GM12878 (cell line): ENCODE results near the gene ADGRV1. TPM values are rescaled to one million over a fixed set of nuclear protein-coding genes. Genes with fewer than 3 reads are reported as not detected.

Experiments used
- ATAC-seq: fragments of 200-7000 bp; cut with Tn5 transposase; 3 replicates; pipeline ENCODE4 v1.9.1; 2020; ENCODE audit warnings: mild to moderate bottlenecking, moderate library complexity
- BruUV-seq: library from RNA; stranded (reverse); fragments of 400-500 nt; replicated peaks from 2 replicates; lab custom pipeline; 2021; lab: Mats Ljungman, UMichigan
- CTCF ChIA-PET: fragments of 300-600 bp; sonication (Branson Sonifier 250); formaldehyde crosslinking; extraction: SDS; loops from one replicate; lab custom pipeline; 2021; ENCODE audit warnings: inconsistent platforms; lab: Yijun Ruan, JAX
- POLR2A ChIA-PET: fragments of 350-600 bp; formaldehyde crosslinking; extraction: SDS; loops from one replicate; lab custom pipeline; 2021; ENCODE audit warnings: inconsistent platforms; lab: Charles Lee
- RAD21 ChIA-PET: fragments of 300-600 bp; sonication (Branson Sonifier 250); formaldehyde crosslinking; loops from one replicate; lab custom pipeline; 2023; ENCODE audit warnings: antibody characterized with exemption; ENCODE audit not compliant: unreplicated experiment; lab: Charles Lee
- SMC1A ChIA-PET: fragments of 300-600 bp; sonication (Branson Sonifier 250); formaldehyde crosslinking; loops from one replicate; lab custom pipeline; 2023; ENCODE audit not compliant: unreplicated experiment, uncharacterized antibody; lab: Charles Lee
- DNase-seq: peaks from one replicate; pipeline ENCODE4 v3.0.0-alpha.2; 2011; ENCODE audit warnings: low read depth, low spot score
- FAIRE-seq: peaks from 3 replicates; lab custom pipeline; 2011; peaks lifted over from hg19 to GRCh38; lab: Jason Lieb, UNC
- H2AFZ ChIP-seq: 2 replicates; pipeline ENCODE4 v1.6.0; 2011; ENCODE audit warnings: low read depth, low read length, control low read depth; ENCODE audit not compliant: control insufficient read depth
- H3K27ac ChIP-seq: 2 replicates; pipeline ENCODE4 v1.5.1; 2011; ENCODE audit warnings: control low read depth; ENCODE audit not compliant: control insufficient read depth, insufficient read depth
- H3K27me3 ChIP-seq, 2 experiments: replicated peaks in 1 of 2; 2 replicates each; pipeline versions ENCODE4 v1.6.0 to v1.6.1; 2011; ENCODE audit warnings: low read length in 1 of 2; ENCODE audit not compliant: control insufficient read depth in 2 of 2, insufficient read depth in 2 of 2
- H3K36me3 ChIP-seq, 2 experiments: 2 replicates each; pipeline ENCODE4 v1.5.1; 2011; ENCODE audit warnings: low read length in 1 of 2; ENCODE audit not compliant: control insufficient read depth in 2 of 2, insufficient read depth in 2 of 2
- H3K4me1 ChIP-seq: 2 replicates; pipeline ENCODE4 v1.6.1; 2011; ENCODE audit warnings: mild to moderate bottlenecking, low read length, moderate library complexity, mixed read lengths; ENCODE audit not compliant: control insufficient read depth, insufficient read depth
- H3K4me2 ChIP-seq: 2 replicates; pipeline ENCODE4 v1.6.0; 2011; ENCODE audit warnings: control low read depth; ENCODE audit not compliant: control insufficient read depth, insufficient read depth
- H3K4me3 ChIP-seq: fragments of 200-600 bp; sonication (generic); 2 replicates; pipeline ENCODE4 v1.5.1; 2016
- H3K79me2 ChIP-seq: 2 replicates; pipeline ENCODE4 v1.6.0; 2011; ENCODE audit warnings: low read length; ENCODE audit not compliant: control insufficient read depth, insufficient read depth
- H3K9ac ChIP-seq: 2 replicates; pipeline ENCODE4 v1.8.0; 2011; ENCODE audit warnings: low read length, control low read depth, mixed read lengths; ENCODE audit not compliant: control insufficient read depth, insufficient read depth
- H3K9me3 ChIP-seq: replicated peaks from 3 replicates; pipeline ENCODE4 v1.5.1; 2011; ENCODE audit warnings: mild to moderate bottlenecking, low read length; ENCODE audit not compliant: control insufficient read depth, insufficient read depth
- H4K20me1 ChIP-seq: 2 replicates; pipeline ENCODE4 v1.6.0; 2011; ENCODE audit not compliant: control insufficient read depth, insufficient read depth
- CBFB ChIP-seq: IDR thresholded peaks from 2 replicates; pipeline ENCODE4 v1.6.1; 2016; ENCODE audit warnings: antibody characterized with exemption, low read depth
- CHD1 ChIP-seq: IDR thresholded peaks from 2 replicates; pipeline ENCODE4 v1.6.1; 2012; ENCODE audit warnings: low read depth, low read length, improper control_type of control experiment
- ETV6 ChIP-seq, 2 experiments: fragments of 450-650 bp in 1 of 2; IDR thresholded peaks in 1 of 2; conservative IDR thresholded peaks in 1 of 2; 2 replicates each; pipeline ENCODE4 v1.6.1; 2014; ENCODE audit warnings: antibody characterized with exemption in 1 of 2, borderline replicate concordance in 1 of 2, low read depth in 1 of 2, mild to moderate bottlenecking in 1 of 2, moderate library complexity in 1 of 2
- JUNB ChIP-seq: IDR thresholded peaks from 2 replicates; pipeline ENCODE4 v1.6.1; 2016; ENCODE audit warnings: antibody characterized with exemption, mild to moderate bottlenecking
- LARP7 ChIP-seq: fragments of 450-650 bp; IDR thresholded peaks from 2 replicates; pipeline ENCODE4 v1.6.1; 2017; ENCODE audit warnings: mild to moderate bottlenecking
- NFYB ChIP-seq: IDR thresholded peaks from 2 replicates; pipeline ENCODE4 v1.6.1; 2011; ENCODE audit warnings: low read depth, mild to moderate bottlenecking, low read length, improper control_type of control experiment, moderate library complexity; ENCODE audit not compliant: insufficient read depth
- PAX8 ChIP-seq: fragments of 450-650 bp; IDR thresholded peaks from 2 replicates; pipeline ENCODE4 v1.6.1; 2017; ENCODE audit warnings: mild to moderate bottlenecking, moderate library complexity
- POU2F2 ChIP-seq: IDR thresholded peaks from 3 replicates; pipeline ENCODE4 v1.6.1; 2011; ENCODE audit warnings: low read depth, mild to moderate bottlenecking, low read length, borderline replicate concordance
- RUNX3 ChIP-seq: IDR thresholded peaks from 2 replicates; pipeline ENCODE4 v1.6.1; 2012; ENCODE audit warnings: low read length, inconsistent platforms
- SMC3 ChIP-seq: IDR thresholded peaks from 2 replicates; pipeline ENCODE4 v1.6.1; 2011; ENCODE audit warnings: low read length, improper control_type of control experiment, borderline replicate concordance
- SPI1 ChIP-seq: IDR thresholded peaks from 2 replicates; pipeline ENCODE4 v1.6.1; 2011; ENCODE audit warnings: low read depth, mild to moderate bottlenecking, low read length, moderate library complexity, borderline replicate concordance; ENCODE audit not compliant: insufficient read depth
- TAF1 ChIP-seq: IDR thresholded peaks from 2 replicates; pipeline ENCODE4 v1.6.1; 2011; ENCODE audit warnings: mild to moderate bottlenecking, low read depth, low read length, borderline replicate concordance
- WGBS: methylation state at CpG from one replicate; pipeline ENCODE4 v1.1.6; 2016; ENCODE audit warnings: low lambda C conversion rate; ENCODE audit not compliant: insufficient replicate concordance, insufficient coverage; ENCODE audit errors: missing lambda C conversion rate; 5-methylcytosine and 5-hydroxymethylcytosine counted together
- in situ Hi-C: fragments of 300-500 bp; cut with MboI; formaldehyde crosslinking; loops from 9 replicates; pipeline ENCODE4 v1.14.3; 2018; ENCODE audit warnings: mixed read lengths
- intact Hi-C: fragments of 100-400 bp; cut with micrococcal nuclease; formaldehyde crosslinking; loops from one replicate; pipeline ENCODE4 v1.14.2; 2022; ENCODE audit not compliant: unreplicated experiment
- polyA plus RNA-seq, 11 experiments: library from polyadenylated mRNA; depleted of rRNA in 4 of 11; unstranded in 6 of 11; stranded (reverse) in 5 of 11; fragments of >200 nt; fragmentation: Nextera tagmentation in 4 of 11; fragmentation: Illumina TruSeq in 1 of 11; extraction: Ambion mirVana in 4 of 11; extraction: Trizol in 1 of 11; gene quantifications; 1 replicate in 1 of 11; 2 replicates in 10 of 11; pipeline versions ENCODE4 v1.2.1 to v1.2.3, GENCODE V29; 2011 to 2016; ENCODE audit warnings: inconsistent platforms in 2 of 11, missing spikeins in 2 of 11, low read depth in 1 of 11
- total RNA-seq, 4 experiments: library from RNA; depleted of rRNA in 3 of 4; stranded (reverse); fragments of >200 nt in 3 of 4; fragmentation: Illumina TruSeq in 1 of 4; extraction: Trizol in 1 of 4; gene quantifications; 2 replicates each; pipeline versions ENCODE4 v1.2.1 to v1.2.3, GENCODE V29; 2013 to 2021
- TF ChIP-seq, protein P1 (sequence below): fragments of 450-650 bp; IDR thresholded peaks from 2 replicates; pipeline ENCODE4 v1.6.1; 2017; ENCODE audit warnings: mild to moderate bottlenecking, moderate library complexity
- TF ChIP-seq, protein P2 (sequence below): fragments of 450-650 bp; IDR thresholded peaks from 2 replicates; pipeline ENCODE4 v1.6.1; 2017; ENCODE audit warnings: low read depth, mild to moderate bottlenecking, moderate library complexity

The ADGRV1 gene
- total and polyA plus RNA-seq, 10 of the 15 experiments (the other 5 are each of a cell fraction or from before 2014, with no cell fraction given), result 0.04 to 8.1 (median 0.16) TPM; not detected in 1

DNA sequence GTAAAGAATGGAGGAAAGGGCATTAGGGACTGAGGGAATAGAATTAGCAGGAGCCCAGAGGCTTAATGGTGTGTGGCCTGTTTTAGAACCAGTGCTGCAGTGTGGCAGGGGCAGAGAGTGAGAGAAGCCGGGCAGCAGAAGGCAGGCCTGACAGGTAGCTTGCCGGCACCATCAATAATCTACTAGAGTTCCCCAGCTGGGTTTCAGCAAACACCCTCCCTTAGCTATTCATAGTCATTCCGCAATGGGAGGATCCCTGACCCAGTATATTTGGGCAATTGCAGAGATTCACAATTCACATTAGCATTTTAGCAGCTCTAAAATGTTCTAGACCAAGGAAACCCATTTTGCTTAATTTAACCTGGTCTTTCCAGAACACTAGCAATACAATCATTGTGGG lies 596.7 kb downstream of the ADGRV1 start:
- ChIA-PET SMC1A (interaction anchor here (0.7 to 1.3 kb wide), 5 partner anchors 9 to 851 kb away, joined by 3 to 7 read pairs (median 4); no protein-coding TSS in a partner anchor), RAD21 (no interaction called here), CTCF (interaction anchor here (1.2 kb wide), 1 partner anchor 65 kb away, joined by 3 read pairs; no protein-coding TSS in a partner anchor), POLR2A (no interaction called here)
- Histone ChIP-seq H3K27ac (no peak overlapping the region), H4K20me1 (no peaks in the 10 kb centered on the region), H2AFZ (no peak overlapping the region), H3K79me2 (no peaks in the 10 kb centered on the region), H3K9ac (no peak overlapping the region), H3K4me2 (no peak overlapping the region), H3K9me3 (no peaks in the 10 kb centered on the region), H3K4me3 (no peak overlapping the region)
- no TSS peak for BruUV-seq
- no peak for TF ChIP-seq LARP7
- TF ChIP-seq NFYB, result no peak
- no peak for TF ChIP-seq ETV6 (conservative IDR thresholded peaks at IDR 0.05 in 1 of 2, IDR thresholded peaks at IDR 0.05 in 1 of 2; ENCODE audit: borderline replicate concordance in 1 of 2, low read depth in 1 of 2)
- no peak for TF ChIP-seq SPI1
- no peak for TF ChIP-seq SMC3
- TF ChIP-seq JUNB, result no peak
- TF ChIP-seq, protein P1, sequence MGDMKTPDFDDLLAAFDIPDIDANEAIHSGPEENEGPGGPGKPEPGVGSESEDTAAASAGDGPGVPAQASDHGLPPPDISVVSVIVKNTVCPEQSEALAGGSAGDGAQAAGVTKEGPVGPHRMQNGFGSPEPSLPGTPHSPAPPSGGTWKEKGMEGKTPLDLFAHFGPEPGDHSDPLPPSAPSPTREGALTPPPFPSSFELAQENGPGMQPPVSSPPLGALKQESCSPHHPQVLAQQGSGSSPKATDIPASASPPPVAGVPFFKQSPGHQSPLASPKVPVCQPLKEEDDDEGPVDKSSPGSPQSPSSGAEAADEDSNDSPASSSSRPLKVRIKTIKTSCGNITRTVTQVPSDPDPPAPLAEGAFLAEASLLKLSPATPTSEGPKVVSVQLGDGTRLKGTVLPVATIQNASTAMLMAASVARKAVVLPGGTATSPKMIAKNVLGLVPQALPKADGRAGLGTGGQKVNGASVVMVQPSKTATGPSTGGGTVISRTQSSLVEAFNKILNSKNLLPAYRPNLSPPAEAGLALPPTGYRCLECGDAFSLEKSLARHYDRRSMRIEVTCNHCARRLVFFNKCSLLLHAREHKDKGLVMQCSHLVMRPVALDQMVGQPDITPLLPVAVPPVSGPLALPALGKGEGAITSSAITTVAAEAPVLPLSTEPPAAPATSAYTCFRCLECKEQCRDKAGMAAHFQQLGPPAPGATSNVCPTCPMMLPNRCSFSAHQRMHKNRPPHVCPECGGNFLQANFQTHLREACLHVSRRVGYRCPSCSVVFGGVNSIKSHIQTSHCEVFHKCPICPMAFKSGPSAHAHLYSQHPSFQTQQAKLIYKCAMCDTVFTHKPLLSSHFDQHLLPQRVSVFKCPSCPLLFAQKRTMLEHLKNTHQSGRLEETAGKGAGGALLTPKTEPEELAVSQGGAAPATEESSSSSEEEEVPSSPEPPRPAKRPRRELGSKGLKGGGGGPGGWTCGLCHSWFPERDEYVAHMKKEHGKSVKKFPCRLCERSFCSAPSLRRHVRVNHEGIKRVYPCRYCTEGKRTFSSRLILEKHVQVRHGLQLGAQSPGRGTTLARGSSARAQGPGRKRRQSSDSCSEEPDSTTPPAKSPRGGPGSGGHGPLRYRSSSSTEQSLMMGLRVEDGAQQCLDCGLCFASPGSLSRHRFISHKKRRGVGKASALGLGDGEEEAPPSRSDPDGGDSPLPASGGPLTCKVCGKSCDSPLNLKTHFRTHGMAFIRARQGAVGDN, result no peak
- no peak for TF ChIP-seq PAX8
- no peak for TF ChIP-seq POU2F2
- TF ChIP-seq, protein P2, sequence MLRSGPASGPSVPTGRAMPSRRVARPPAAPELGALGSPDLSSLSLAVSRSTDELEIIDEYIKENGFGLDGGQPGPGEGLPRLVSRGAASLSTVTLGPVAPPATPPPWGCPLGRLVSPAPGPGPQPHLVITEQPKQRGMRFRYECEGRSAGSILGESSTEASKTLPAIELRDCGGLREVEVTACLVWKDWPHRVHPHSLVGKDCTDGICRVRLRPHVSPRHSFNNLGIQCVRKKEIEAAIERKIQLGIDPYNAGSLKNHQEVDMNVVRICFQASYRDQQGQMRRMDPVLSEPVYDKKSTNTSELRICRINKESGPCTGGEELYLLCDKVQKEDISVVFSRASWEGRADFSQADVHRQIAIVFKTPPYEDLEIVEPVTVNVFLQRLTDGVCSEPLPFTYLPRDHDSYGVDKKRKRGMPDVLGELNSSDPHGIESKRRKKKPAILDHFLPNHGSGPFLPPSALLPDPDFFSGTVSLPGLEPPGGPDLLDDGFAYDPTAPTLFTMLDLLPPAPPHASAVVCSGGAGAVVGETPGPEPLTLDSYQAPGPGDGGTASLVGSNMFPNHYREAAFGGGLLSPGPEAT, result no peak
- TF ChIP-seq CHD1, result no peak
- TF ChIP-seq TAF1, result no peak
- no peak for TF ChIP-seq RUNX3
- no peak for TF ChIP-seq CBFB
- TF ChIP-seq, all 136 proteins: peak for 0
- ATAC-seq (no peak), DNase-seq (no peak), FAIRE-seq (no peak)
- no peaks in the 10 kb centered on the region for H3K36me3 ChIP-seq
- in situ Hi-C loops (no loop called here), intact Hi-C loops (no loop called here)
- no peaks in the 10 kb centered on the region for H3K4me1 ChIP-seq
- no peaks in the 10 kb centered on the region for H3K27me3 ChIP-seq
- 66% methylated on average over 3 of the region's 3 CpGs for WGBS
